Midbrain (tissue), 1 donor: ENCODE data around the gene WNT3.
A peak's percentile ranks its signal among the peaks of the same experiment; 100 is the strongest.
"Not testable (repeated sequence)": the region's sequence is repeated elsewhere in the genome, so short reads cannot be mapped to it uniquely, and the experiment has no call there.

Experiments
- DNase-seq: peaks from one replicate; lab custom pipeline; 2025; lab: John Stamatoyannopoulos, UW

WNT3 gene

GRCh38 chr17:46764709-46765401, 53.6 kb downstream of the WNT3 start:
- no peak for DNase-seq

- DNase-seq = no peak
Observed at GRCh38 chr17:46764000-46764708, 54.3 kb downstream of the WNT3 start.

GRCh38 chr17:46763416-46763815, 55.1 kb downstream of the WNT3 start:
- DNase-seq = no peak

- no peak for DNase-seq
Observed at GRCh38 chr17:46759141-46759540, 59.4 kb downstream of the WNT3 start.

DNA sequence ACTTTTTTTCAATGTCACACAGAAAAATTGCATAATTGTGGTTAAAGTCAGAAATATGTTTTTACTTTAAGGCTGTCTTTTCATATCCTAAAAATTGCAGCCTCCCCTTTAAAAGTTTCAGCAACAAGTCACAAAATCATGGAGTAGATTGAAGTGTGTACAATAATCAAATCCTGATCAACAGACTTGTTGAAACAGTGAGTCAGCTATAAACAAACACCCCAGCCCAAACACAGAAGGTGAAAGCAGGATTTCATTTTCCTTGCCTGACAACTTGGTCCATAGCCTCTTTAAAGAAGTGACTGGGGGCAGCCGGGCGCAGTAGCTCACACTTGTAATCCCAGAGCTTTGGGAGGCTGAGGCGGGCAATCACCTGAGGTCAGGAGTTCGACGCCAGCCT, 59.9 kb downstream of the WNT3 start:
- no peak for DNase-seq

- not testable (repeated sequence) for DNase-seq
Observed at GRCh38 chr17:46757588-46757987, 60.9 kb downstream of the WNT3 start.

- DNase-seq = no peak
Observed at GRCh38 chr17:46756861-46757260, 61.6 kb downstream of the WNT3 start.

GRCh38 chr17:46756081-46756735, 62.3 kb downstream of the WNT3 start:
- DNase-seq = no peak

GRCh38 chr17:46753776-46754175, 64.7 kb downstream of the WNT3 start:
- no peak for DNase-seq

DNA sequence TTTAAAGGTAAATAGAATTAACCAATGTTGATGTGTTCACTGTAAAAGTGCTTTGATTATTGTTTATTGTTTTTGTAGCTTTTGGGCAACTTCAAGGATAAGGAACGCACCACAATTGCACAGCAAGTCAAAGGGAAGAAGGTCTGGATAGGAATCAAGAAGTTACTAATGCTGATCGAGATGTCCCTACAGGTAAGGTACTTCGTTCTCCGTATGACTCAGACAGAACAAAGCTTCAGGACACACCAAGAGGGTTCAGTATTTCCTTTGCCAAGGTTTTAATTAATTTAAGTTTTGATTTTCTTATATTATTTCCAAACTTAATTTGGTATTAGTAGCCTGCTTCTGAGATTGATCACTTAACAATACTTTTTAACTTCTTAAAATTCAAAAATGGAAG, 67.1 kb downstream of the WNT3 start:
- DNase-seq = no peak

GRCh38 chr17:46745376-46745775, 73.1 kb downstream of the WNT3 start:
- no peak for DNase-seq

- no peak for DNase-seq
Observed at GRCh38 chr17:46744441-46744840, 74.1 kb downstream of the WNT3 start.

- DNase-seq = no peak
Observed at GRCh38 chr17:46742565-46743270, 75.8 kb downstream of the WNT3 start.

DNA sequence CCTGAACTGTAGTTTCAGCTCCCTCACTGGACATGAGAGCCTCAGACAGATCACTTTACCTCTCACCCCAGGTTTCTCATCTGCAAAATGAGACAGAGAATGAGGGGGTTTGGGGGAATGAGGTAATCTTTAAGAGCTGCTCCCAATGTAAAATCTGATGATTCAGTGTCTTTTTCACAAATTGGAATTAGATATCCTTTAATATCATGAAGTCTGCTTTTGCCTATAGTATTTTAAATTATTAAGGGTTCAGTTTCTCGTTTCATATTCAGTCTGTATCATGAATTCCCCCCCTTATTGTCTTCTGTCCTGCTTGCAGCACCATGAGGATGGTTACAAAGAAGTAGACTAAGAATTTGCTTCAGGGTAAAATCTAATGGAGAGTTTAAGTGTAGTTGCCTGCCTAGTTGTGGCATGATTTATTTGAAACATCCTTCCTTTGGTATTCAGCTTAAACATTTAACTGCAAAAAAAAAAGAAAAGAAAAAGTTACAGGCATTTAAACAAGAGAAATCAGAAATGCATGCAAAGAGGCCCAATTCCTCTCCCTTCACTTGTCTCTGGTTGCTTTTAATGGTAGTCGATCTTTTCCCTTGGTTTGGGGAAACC, 77.3 kb downstream of the WNT3 start:
- DNase-seq = no peak

DNA sequence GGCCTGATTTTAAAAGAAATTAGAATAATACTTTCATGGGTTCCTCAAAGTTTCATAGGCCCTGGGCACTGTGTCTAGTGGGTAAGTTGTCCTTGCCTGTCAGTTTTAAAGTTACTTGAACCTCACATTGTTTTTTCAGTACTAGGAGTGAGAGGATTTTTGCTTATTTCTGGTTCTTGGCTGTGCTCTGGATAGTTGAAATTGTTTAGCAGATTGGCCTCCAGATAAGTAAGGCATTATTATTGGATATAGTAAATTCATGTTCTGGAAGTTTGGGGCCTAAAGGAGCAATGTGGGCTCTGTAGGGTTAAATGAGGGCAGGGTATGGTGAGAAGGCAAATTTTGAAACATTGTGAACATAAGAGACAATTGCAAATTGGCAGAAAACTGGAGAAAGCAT, 78.5 kb downstream of the WNT3 start:
- DNase-seq = no peak

DNA sequence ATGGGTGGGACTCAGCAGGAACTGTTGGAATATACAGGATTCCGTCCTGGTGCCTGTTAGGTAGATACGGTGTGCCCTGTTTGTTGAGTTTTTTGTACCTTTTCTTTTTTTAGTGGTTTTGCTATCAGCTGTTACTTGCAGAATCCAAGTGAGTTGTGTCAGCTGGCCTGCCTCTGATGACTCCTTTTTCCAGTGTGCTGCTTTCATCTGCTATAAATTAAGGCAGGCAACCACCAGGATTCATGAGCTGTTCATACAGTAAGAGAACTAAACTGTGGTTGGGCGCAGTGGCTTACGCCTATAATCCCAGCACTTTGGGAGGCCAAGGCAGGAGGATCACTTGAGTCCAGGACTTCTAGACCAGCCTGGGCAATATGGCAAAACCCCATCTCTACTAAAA, 79.9 kb downstream of the WNT3 start:
- DNase-seq = no peak

DNA sequence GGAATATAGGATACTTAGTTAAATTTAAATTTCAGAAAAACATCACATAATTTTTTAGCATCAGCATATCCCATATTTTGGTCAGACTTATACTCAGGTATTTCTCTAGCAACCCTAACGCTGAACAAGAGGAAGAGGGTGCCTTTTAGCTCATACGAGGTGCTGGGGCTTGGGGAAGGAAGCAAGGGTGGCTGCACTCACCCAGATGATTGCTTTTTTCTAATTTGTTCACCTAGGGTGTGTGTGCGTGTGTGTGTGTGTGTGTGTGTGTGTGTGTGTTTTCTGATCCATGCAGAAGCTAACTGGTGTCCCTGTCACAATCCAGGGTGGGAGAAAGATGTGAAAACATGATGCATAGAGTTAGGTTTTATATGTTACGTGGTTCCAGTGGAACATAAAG, 81.2 kb downstream of the WNT3 start:
- DNase-seq = no peak

GRCh38 chr17:46736100-46736499, 82.4 kb downstream of the WNT3 start:
- DNase-seq = no peak

DNA sequence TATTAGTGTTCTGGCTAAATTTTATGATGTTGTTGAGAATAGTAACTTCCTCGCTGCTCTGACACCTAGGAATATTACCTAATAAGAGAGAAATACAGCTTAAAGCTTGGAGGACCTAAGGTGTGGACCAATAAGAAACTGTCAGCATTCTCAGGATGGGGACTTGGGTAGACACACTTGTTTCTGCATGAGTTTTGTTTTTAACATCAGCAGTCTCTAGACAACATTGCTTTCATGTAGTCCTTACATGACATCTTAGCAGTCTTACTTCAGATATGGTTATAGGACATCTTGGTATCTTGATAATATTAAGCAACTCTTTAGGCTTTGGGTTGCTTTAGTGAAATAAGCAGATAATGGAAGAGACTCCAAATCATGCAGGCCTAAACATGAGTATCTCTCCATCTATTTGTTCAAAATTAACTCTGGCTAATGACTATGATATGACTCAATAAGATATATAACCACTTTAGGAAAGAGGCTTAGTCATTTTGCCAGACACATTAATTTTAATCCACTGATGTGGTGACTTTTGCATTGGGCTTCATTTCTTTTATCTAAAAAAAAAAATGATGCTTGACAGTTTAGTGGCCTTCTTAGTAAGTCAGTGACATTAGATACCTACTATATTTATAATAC, 84.5 kb downstream of the WNT3 start:
- DNase-seq = no peak

DNA sequence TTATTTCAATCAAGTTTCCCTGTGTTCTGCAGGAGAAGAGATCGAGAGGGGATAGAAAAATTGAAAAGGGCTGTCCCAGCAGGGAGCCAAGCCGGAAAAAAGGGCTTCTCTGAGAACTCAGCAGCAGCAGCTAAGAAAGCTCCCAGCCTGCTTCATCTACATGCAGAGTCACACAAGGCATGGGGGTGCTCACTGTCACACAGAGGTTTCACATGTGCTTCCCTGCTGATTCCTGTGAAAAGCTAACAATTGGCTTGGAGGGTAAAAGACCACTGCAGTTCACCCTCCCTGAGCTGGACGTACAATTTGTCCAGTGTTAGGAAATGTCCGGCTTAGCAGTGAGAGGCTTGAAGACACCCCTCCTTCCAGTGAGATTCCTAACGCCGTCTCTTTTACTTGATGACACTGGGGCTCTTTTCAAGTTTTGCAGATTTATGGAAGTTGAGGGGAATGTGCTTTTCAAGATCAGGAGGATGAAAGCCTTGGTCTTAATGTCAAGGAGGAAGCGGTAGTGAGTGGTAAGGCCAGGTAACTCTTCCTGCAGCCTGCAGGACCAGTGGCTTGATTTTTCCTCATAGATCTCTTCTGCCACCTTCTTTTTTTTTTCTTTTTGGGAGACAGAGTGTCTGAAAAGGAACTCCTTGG, 85.6 kb downstream of the WNT3 start:
- peak; percentile 20 for DNase-seq

DNA sequence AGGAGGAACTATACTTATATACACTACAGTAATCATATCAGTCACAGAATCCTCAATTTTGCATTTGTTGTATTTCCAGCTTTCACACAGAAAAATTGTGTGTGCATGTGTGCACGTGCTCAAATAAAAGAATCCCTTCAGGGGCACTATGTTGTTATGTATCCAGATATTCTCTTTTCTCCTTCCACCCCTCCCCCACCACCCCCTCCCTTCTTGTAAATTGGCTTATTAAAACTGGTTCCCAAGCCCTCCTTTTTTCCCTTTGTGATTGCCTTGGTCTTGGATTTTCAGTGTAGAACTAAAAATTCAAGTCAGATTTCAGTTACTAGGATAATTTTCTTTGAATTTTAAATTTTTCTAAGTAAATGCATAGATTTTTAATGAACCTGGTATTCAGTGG, 86.3 kb downstream of the WNT3 start:
- DNase-seq = no peak
